Measurements from ENCODE around the gene ADGRG7.

DNA sequence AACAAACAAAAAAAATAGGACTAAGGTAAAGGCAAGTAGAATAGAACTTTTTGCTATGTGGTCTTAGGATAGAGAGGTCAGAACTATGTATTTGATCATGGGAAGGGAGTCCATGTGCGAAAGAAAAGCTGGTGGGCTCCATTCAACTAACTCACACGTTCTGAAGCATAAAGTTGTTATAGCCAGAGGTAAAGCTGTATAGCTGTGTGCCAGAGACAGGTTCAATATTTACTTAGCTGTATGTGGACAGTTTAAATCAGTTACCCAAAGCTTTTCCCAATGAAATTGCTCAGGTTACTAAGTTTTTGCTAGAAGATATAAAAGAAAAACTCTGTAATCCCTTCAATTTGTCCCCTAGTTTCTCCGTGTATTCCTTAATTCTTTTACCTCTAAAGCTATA is 37.8 kb downstream of the ADGRG7 start:
- TF ChIP-seq POLR2A (IDR thresholded peaks at IDR 0.05; ENCODE audit: low read length) (no peak), GATA1 (IDR thresholded peaks at IDR 0.05; ENCODE audit: low read depth, low read length) (no peak)

Measured in erythroblast (primary cell).